Astrocyte of the hippocampus (primary cell): ENCODE results near the gene PIK3R3.
"Not testable (repeated sequence)": the region's sequence is repeated elsewhere in the genome, so short reads cannot be mapped to it uniquely, and the experiment has no call there.

ENCODE experiments used
- DNase-seq: peaks from one replicate; pipeline ENCODE4 v3.0.0; 2011; ENCODE audit warnings: low read depth, low spot score

PIK3R3 gene

DNA sequence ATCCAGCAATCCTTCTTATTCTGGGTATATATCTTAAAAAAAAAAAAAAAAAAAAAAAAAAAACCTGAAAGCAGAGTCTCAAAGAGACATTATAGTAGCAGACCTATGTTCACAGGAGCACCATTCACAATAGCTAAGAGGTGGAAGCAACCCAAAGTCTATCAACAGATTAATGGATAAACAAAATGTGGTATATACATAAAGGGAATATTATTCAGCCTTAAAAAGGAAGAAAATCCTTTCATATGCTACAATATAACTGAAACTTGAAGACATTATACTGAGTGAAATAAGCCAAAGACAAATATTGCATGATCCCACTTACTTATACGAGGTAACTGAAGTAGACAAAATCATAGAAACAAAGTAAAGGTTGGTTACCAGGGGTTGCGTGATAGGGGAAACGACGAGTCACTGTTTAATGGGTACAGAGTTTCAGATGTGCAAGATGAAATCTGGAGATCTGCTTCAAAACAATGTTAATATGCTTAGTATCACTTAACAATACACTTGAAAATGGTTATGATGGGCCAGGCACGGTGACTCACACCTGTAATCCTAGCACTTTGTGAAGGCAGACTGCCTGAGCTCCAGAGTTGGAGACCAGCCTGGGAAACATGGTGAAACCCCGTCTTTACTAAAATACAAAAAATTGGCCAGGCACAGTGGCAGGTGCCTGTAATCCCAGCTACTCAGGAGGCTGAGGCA lies 29.5 kb downstream of the PIK3R3 start:
- no peak for DNase-seq

DNA sequence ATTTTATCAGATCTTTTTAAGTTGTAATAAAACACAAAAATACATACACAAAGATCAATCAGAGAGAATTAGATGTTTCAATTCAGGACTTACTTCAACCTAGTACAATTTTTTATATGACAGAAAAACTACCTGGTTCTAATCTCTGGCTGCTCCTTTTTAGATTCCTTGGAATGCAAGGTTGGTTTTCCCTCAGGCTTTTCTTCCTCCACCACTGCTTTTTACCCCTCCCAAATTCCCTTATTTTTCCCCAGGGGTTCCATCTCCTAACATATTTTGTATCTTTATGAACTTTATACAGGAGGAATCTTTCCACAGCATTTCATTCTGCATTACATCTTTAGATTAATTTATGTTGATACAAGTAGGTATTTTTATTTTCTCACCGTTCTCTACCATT lies 33.2 kb downstream of the PIK3R3 start:
- no peak for DNase-seq

DNA sequence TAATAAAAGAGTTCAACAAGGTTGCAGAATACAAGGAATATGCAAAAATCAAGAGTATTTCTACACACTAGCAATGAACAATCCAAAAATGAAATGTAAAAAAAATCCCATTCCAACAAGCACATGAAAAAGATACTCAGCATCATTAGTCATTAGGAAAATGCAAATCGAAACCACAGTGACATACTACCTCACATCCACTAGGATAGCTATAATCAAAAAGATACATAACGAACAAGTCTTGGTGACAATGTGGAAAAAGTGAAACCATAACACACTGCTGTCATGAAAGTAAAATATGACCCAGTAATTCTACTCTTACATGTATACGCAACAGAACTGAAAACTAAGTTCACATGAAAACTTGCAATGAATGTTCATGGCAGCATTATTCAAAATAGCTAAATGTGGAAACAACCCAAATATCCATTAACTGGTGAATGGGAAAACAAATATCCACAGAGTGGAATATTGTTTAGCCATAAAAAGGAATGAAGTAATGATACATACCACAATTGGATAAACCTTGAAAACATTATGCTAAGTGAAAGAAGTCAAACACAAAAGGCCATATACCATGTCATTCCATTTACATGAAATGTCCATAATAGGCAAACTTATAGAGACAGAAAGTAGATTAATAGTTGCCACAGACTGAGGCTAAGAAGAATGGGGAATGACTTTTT lies 34.3 kb downstream of the PIK3R3 start:
- peak; percentile 20 for DNase-seq

DNA sequence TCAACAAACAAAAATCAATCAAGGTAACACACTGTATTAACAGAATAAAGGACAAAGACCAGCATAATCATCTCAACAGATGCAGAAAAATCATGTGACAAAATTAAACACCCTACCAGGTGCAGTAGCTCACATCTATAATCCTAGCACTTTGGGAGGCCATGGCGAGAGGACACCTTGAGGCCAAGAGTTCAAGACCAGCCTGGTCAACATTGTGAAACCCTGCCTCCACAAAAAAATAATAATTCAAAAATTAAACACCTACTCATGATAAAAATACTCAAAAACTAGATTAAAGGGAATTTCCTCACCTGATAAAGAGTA lies 35.3 kb downstream of the PIK3R3 start:
- DNase-seq = no peak

DNA sequence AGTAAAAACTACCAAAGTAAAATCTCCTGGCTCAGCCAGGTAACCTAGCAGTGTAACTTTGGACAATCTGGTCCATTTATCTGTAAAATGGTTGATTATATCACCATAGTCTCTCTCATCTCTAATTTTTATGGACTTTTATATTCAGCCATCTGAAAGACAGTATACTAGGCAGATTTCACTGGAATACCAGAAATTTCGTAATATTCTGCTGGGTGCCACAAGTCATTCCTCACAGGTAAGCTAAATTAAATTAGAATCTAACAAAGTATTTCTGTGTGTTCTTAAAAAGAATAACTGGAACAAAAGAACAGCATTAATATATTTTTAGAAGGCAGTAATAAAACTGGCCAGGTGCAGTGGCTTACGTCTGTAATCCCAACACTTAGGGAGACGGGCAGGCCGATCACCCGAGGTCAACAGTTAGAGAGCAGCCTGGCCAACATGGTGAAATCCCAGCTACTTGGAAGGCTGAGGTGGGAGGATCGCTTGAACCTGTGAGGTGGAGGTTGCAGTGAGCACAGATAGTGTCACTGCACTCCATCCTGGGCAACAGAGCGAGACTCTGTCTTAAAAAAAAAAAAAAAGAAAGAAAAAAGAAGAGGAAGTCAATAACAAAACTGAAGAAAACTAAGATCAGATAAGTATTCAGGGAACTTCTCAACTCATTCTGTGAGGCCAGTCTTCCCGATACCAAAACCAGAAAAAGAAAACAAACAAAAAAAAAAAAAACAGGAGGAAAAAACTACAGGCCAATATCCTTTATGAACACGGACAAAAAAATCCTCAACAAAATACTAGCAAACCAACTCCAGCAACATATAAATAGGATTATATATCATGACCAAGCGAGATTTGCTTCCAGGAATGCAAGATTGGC lies 35.9 kb downstream of the PIK3R3 start:
- no peak for DNase-seq

DNA sequence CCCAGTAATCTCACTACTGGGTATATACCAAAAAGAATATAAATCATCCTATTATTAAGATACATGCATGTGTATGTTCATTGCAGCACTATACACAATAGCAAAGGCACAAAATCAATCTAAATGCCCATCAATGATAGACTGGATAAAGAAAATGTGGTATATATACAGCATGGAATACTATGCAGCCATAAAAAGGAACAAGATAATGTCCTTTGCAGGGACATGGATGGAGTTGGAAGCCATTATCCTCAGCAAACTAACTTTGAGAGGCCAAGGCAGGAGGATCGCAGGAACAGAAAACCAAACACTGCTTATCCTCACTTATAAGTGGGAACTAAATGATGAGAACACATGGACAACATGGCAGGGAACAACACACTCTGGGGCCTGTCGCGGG lies 37.3 kb downstream of the PIK3R3 start:
- not testable (repeated sequence) for DNase-seq

DNA sequence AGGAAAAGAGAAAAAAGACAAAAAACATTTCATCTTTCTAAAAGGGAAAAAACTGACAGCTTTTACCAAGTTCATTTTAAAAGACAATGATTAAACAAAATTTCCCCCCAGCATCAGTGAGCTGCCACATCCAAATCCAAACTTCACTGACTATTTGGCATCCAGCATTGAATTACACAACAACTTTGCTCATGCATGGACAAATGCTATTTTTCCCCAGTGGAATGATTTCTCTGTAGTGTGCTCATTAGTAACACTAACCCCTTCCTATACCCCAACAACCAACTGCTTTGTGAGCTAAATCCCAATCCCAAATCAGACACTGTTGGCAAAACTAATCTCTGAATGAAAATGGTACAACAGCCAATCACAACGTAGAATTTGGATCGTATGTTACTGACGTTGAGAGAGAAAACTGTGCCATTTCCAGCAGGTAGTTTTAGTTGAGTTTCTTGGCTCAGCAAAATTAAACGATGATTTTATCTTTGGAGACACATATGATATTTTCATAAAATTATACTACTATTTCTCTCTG lies 37.9 kb downstream of the PIK3R3 start:
- DNase-seq = peak; percentile 26

DNA sequence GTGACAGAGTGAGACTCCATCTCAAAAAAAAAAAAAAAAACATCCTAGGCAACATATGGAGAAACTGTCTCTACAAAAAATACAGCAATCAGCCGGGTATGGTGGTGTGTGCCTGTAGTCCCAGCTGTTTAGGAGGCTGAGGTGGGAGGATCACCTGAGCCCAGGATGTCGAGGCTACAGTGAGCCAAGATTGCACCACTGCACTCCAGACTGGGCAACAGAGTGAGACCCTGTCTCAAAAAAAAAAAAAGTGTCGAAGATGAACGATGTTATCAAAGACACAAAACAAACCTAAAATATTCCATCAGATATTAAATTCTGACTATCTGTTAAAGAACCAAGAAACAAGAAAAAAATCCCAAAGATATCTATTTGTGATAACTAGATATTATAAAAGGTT lies 38.6 kb downstream of the PIK3R3 start:
- not testable (repeated sequence) for DNase-seq

DNA sequence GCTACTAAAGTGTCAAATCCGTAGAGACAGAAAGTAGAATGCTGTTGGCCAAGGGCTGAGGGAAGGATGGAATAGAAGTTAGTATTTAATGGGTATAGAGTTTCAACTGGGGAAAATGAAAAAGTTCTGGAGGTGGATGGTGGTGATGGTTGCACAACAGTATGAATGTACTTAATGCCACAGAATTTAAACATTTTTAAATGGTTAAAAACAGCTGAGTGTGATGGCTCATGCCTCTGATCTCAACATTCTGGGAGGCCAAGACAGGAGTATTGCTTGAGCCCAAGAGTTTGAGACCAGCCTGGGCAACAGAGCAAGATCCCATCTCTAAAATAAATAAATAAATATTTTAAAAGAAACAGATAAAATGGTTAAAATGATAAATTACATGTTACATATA lies 44.5 kb downstream of the PIK3R3 start:
- DNase-seq = no peak

DNA sequence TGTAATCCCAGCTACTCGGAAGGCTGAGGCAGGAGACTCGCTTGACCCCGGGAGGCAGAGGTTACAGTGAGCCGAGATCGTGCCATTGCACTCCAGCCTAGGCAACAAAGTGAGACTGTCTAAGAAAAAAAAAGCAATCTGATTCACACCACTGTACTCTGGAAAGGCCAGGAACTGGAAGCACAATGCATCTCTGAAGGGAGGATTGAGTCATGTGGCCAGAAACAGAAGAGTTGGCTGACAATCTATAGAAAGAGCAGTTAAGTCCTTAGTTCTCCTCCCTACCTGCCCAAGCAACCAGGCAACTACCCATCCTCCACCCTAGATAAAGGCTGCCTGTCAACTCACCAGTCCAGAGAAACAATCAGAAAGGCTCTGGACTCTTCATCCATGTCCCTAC lies 45.9 kb downstream of the PIK3R3 start:
- DNase-seq = peak; percentile 17

DNA sequence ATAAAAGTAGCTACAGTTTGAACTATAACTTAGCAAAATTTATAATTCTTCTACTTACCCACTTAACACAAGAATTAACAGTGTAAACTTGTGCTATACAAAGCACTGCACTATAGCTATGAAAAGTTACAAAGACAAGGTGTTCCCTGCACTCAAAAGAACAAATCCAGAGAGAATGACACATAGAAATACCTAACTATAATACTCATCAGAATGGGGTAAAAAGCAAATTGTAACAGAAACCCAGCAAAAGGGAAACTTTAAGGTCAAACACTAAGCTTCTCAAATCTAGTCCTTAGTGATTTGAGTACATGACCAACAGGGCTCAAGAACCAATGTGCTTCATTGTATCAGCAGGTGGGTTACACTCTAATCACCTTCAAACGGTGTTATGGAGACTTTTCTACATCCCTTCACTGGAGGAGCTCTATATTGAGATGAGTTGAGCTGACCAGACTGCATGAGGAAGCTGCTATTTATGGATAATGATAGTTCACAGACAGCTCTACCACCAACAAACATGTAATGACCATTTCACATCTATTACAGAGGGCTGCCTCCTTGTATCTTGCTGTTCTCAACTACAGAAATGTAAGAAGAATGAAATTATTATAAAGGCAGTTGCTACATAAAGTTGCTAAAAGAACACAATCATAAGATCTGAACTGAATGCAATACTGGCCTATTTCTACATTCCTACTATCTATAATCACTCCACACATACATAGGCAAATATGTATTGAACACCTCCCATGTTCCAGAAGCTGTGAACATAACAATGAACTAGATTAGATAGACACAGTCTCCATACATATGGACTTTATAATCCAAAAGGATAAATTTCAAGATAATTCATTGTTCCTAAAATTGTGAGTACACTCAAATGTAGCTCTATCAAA lies 47.6 kb downstream of the PIK3R3 start:
- peak; percentile 29 for DNase-seq

DNA sequence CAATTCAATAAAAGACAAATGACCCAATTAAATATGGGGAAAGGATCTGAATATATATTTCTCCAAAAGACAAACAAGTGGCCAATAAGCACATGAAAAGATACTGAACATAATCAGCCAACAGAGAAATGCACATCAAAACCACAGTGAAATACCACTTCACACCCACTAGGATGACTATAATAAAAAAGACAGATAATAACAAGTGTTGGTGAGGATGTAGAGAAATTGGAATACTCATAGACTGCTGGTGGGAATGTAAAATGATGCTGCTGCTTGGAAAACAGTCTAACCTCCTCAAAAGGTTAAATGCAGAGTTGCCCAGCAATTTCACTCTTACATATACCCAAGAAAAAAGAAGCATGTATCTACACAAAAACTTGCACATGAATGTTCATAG lies 48.9 kb downstream of the PIK3R3 start:
- DNase-seq = no peak

DNA sequence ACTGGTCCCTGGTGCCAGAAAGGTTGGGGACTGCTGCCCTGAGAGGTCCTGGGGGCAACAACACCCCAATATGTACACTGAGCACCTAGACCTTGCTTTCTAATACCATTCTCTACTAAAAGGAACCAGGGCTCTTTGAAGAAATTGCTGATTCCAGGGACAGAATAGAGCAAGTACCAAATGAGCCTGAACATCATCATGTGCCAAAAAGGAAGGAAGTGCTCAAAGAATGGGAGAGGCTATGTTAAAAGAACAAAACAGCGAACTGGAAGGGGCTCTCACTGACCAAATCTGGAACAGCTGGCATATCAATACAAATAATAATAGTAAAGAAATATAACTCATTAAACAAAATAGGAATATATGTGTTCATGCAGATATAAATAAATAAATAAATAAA lies 50.8 kb downstream of the PIK3R3 start:
- DNase-seq = no peak

DNA sequence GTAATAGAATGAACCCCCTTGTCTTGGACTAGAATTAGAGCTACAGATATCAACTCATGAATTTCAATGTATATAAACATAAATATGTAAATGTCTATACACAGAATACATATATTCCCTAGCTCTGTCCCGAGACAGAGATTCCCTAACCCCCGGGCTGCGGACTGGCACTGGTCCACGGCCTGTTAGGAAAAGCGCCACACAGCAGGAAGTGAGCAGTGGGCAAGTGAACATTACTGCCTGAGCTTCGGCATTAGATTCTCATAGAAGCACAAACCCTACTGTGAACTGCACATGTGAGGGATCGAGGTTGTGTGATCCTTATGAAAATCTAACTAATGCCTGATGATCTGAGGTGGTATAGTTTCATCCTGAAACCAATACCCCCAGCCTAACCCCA lies 51.2 kb downstream of the PIK3R3 start:
- no peak for DNase-seq

DNA sequence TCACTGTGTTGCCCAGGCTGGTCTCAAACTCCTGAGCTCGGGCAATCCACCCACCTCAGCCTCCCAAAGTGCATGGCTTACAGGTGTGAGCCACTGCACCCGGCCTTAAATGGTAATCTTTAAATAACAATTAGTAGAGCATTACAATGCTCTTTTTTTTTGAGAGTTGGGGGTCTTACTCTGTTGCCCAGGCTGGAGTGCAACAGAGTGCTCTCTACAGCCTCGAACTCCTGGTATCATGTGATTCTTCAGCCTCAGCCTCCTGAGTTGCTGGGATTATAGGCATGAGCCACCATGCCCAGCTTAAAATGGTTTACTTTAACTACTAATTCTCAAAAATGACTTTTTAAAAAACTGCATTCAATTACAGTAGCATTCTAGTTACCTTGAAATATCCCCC lies 52.2 kb downstream of the PIK3R3 start:
- no peak for DNase-seq

DNA sequence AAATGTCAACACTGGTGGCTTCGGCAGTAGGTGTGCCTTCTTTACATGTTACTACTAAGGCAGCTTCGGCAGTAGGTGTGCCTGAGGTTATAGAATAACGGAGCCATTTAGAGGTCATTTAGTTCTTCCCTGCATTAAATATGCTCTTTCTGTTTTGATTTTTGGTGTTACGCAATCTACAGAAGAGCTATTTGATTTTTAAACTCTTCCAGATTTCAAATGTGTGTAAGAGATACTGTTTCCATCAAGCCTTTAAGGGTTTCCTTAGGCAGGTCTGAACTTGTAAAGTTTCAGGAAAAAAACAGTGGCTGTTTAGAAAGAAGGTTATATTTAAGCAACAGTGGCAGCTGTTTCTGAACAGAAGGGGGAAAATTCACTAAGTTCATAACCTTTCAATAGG lies 54.8 kb downstream of the PIK3R3 start:
- no peak for DNase-seq

DNA sequence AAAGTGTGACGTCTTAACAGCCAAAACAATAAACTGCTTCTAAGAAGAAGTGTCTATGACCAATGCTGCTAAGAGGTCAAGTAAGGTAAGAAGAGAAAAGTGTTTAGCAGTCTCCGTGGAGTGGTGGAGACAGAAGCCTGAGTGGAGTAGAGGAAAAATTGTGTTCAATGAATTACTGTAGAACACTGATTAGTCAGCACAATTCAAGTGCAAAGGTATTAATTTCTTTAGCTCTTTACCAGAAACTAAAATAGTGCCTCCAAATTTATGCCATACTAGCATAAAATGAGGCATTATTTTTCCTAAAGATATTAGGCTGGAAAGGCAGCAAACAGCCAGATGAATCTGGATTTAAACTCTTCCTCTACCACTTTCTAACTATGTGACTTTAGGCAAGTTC lies 56.1 kb downstream of the PIK3R3 start:
- no peak for DNase-seq

DNA sequence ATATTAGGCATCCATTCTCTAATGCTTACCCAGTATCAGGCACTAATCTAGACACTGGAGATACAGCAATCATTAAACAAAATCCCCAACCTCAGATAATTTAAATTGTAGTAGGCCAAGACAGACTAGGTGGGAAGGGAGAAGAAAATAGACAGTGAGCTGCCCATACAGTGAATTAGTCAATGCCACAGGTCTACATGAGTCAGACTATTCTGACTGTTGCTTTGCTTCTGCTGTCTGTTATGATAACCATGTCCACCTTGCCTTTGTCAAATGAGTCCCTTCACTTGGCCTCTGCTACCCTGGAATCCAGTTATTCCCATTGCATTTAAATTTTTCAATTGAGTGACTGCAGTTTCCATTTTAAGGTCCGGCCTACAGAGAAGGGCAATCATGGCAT lies 59.5 kb downstream of the PIK3R3 start:
- no peak for DNase-seq

DNA sequence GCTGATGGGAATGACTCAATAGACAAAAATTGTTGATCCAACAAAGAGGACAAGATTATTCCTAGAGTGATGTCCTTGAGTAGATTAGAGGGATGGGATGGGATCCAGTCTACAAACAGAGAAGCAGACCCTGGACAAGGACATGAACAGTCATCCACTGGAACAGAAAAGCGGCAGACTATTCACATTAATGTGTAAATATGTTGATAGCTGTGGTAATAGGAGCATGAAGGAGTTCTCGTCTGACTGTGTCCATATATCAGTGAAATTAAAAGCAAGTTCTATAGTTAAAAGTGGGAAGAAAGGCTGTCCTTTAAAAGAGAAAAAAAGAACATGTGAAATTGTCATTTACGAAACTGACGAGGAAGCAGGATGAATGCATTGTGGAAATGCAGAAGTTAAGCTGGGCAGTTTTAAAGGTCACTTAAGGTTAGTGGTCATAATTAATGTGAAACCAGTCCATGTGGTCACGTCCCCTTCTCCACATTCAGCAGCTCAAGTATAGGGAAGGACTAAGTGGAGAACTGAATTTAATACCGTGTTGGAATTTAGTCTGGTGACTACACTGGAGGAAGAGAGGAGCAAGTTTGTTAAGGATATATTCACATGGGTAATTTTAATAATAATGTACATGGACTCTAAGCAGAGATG lies 62.1 kb downstream of the PIK3R3 start:
- no peak for DNase-seq

DNA sequence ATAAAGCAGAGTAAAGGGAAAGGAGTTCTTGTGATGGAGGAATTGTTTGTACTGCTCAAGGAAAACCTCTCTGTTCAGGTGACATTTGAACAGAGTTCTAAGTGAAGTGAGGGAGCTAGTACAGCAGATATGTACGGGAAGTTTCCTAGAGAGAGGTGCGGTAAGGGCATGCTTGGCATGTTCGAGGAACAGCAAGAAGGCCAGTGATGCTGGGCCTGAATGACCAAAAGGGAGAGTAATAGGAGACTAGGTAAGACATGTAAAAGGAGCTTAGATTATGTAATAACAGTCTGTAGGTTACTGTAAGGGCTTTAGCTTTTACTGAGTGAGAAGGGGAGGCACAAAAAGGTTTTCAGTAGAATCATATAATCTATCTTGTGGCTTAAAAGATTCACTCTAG lies 63.9 kb downstream of the PIK3R3 start:
- no peak for DNase-seq

DNA sequence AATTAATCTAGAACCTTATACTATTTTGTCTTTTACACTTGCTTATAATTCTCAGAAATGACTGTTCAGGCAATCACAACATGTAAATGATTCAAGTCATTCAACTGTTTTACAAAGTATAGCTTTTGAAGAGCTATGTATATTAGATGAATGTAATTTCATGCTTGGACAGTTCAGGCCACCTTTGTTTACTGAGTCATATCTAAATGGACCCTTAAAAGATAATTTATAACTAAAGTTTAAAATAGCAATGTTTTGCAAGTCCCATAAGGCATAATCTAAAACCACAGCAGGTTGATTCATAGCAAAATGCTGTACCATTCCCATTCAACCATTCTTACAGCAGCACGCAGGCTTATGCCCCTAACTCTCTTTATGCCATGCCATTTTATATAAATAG lies 64.8 kb downstream of the PIK3R3 start:
- DNase-seq = no peak
